H9 (cell line): Measurements from ENCODE around the gene CCDC60. TPM values are rescaled to one million over a fixed set of nuclear protein-coding genes. Genes with fewer than 3 reads are reported as not detected.

ENCODE experiments used
- DNase-seq: peaks from one replicate; pipeline ENCODE4 v3.0.0-alpha.2; 2017
- H2AFZ ChIP-seq: one replicate; pipeline ENCODE4 v1.6.1; 2013; ENCODE audit warnings: mild to moderate bottlenecking, low read length, control low read depth, moderate library complexity
- H2AK5ac ChIP-seq: 2 replicates; pipeline ENCODE4 v1.6.1; 2013; ENCODE audit warnings: low read length, control low read depth, mixed read lengths; ENCODE audit not compliant: insufficient read length
- H2BK120ac ChIP-seq: one replicate; pipeline ENCODE4 v1.6.1; 2013; ENCODE audit warnings: low read depth, mild to moderate bottlenecking, low read length, control low read depth, inconsistent platforms; ENCODE audit not compliant: poor library complexity, severe bottlenecking
- H2BK12ac ChIP-seq: 2 replicates; pipeline ENCODE4 v1.6.1; 2013; ENCODE audit warnings: low read length, control low read depth, mixed read lengths, low read depth; ENCODE audit not compliant: insufficient read length
- H2BK15ac ChIP-seq: 2 replicates; pipeline ENCODE4 v1.6.1; 2013; ENCODE audit warnings: low read depth, low read length, control low read depth
- H2BK20ac ChIP-seq: one replicate; pipeline ENCODE4 v1.6.1; 2013; ENCODE audit warnings: low read depth, mild to moderate bottlenecking, low read length, control low read depth, inconsistent platforms; ENCODE audit not compliant: poor library complexity, severe bottlenecking
- H2BK5ac ChIP-seq: 2 replicates; pipeline ENCODE4 v1.6.1; 2013; ENCODE audit warnings: low read length, control low read depth, mixed read lengths; ENCODE audit not compliant: insufficient read length
- H3K14ac ChIP-seq: 2 replicates; pipeline ENCODE4 v1.6.1; 2013; ENCODE audit warnings: low read length, control low read depth; ENCODE audit not compliant: insufficient read depth
- H3K18ac ChIP-seq: 2 replicates; pipeline ENCODE4 v1.6.1; 2013; ENCODE audit warnings: low read depth, mild to moderate bottlenecking, mixed read lengths, low read length, control low read depth; ENCODE audit not compliant: insufficient read length
- H3K23ac ChIP-seq: 2 replicates; pipeline ENCODE4 v1.6.1; 2013; ENCODE audit warnings: low read length, control low read depth, mixed read lengths, low read depth; ENCODE audit not compliant: insufficient read length
- H3K23me2 ChIP-seq: 2 replicates; pipeline ENCODE4 v1.6.1; 2013; ENCODE audit warnings: low read depth, mild to moderate bottlenecking, mixed read lengths, low read length, control low read depth; ENCODE audit not compliant: insufficient read length, poor library complexity, severe bottlenecking
- H3K27ac ChIP-seq: 2 replicates; pipeline ENCODE4 v1.5.1; 2013; ENCODE audit warnings: low read length, control low read depth, mixed read lengths, low read depth; ENCODE audit not compliant: insufficient read length
- H3K27me3 ChIP-seq: 2 replicates; pipeline ENCODE4 v1.6.1; 2013; ENCODE audit warnings: low read length, control low read depth, inconsistent platforms; ENCODE audit not compliant: insufficient read depth
- H3K4ac ChIP-seq: 2 replicates; pipeline ENCODE4 v1.6.1; 2013; ENCODE audit warnings: low read depth, mild to moderate bottlenecking, control low read depth, inconsistent platforms, low read length, moderate library complexity
- H3K4me1 ChIP-seq: 2 replicates; pipeline ENCODE4 v1.6.1; 2013; ENCODE audit warnings: low read length, control low read depth, inconsistent platforms; ENCODE audit not compliant: insufficient read depth
- H3K4me2 ChIP-seq: 2 replicates; pipeline ENCODE4 v1.6.1; 2013; ENCODE audit warnings: low read length, control low read depth, mixed read lengths; ENCODE audit not compliant: insufficient read length, insufficient read depth
- H3K56ac ChIP-seq: 2 replicates; pipeline ENCODE4 v1.6.1; 2013; ENCODE audit warnings: low read depth, mild to moderate bottlenecking, mixed read lengths, low read length, control low read depth; ENCODE audit not compliant: insufficient read length
- H3K79me1 ChIP-seq: 2 replicates; pipeline ENCODE4 v1.6.1; 2013; ENCODE audit warnings: low read depth, mild to moderate bottlenecking, moderate library complexity, low read length, control low read depth, inconsistent platforms; ENCODE audit not compliant: insufficient read depth, poor library complexity, severe bottlenecking
- H3K79me2 ChIP-seq: 2 replicates; pipeline ENCODE4 v1.6.1; 2013; ENCODE audit warnings: low read length, control low read depth, inconsistent platforms; ENCODE audit not compliant: insufficient read depth
- H3K9ac ChIP-seq: 2 replicates; pipeline ENCODE4 v1.6.1; 2013; ENCODE audit warnings: low read length, control low read depth, mixed read lengths; ENCODE audit not compliant: insufficient read length; ENCODE audit errors: extremely low read depth
- H3K9me3 ChIP-seq: one replicate; pipeline ENCODE4 v1.6.1; 2013; ENCODE audit warnings: low read depth, low read length, inconsistent platforms; ENCODE audit not compliant: control insufficient read depth
- H3T11ph ChIP-seq: one replicate; pipeline ENCODE4 v1.6.1; 2013; ENCODE audit warnings: mild to moderate bottlenecking, low read length, control low read depth, inconsistent platforms
- H4K20me1 ChIP-seq: one replicate; pipeline ENCODE4 v1.6.1; 2013; ENCODE audit not compliant: control insufficient read depth, insufficient read length, insufficient read depth
- H4K5ac ChIP-seq: 2 replicates; pipeline ENCODE4 v1.6.1; 2013; ENCODE audit warnings: low read depth, mild to moderate bottlenecking, mixed read lengths, low read length, control low read depth; ENCODE audit not compliant: insufficient read length
- H4K8ac ChIP-seq: replicated peaks from 2 replicates; pipeline ENCODE4 v1.6.1; 2013; ENCODE audit warnings: low read length, control low read depth, mixed read lengths, low read depth; ENCODE audit not compliant: insufficient read length
- H4K91ac ChIP-seq: 2 replicates; pipeline ENCODE4 v1.6.1; 2013; ENCODE audit warnings: low read depth, mild to moderate bottlenecking, moderate library complexity, mixed read lengths, low read length, control low read depth; ENCODE audit not compliant: insufficient read length
- H3K27ac Mint-ChIP-seq, 3 experiments: 2 replicates in 2 of 3; 3 replicates in 1 of 3; pipeline ENCODE4 v1.8.0; 2020 to 2021; ENCODE audit warnings: mixed read lengths in 3 of 3, mild to moderate bottlenecking in 1 of 3, moderate library complexity in 1 of 3
- H3K27me3 Mint-ChIP-seq: 2 replicates; pipeline ENCODE4 v1.8.0; 2021; ENCODE audit warnings: low read depth, mild to moderate bottlenecking, moderate library complexity, mixed read lengths
- H3K36me3 Mint-ChIP-seq, 3 experiments: 2 replicates in 2 of 3; 3 replicates in 1 of 3; pipeline ENCODE4 v1.8.0; 2020 to 2021; ENCODE audit warnings: low read depth in 3 of 3, mixed read lengths in 3 of 3; ENCODE audit not compliant: insufficient read depth in 1 of 3
- H3K4me1 Mint-ChIP-seq, 2 experiments: 2 replicates each; pipeline ENCODE4 v1.8.0; 2020; ENCODE audit warnings: mixed read lengths in 2 of 2
- H3K4me3 Mint-ChIP-seq, 2 experiments: 2 replicates in 1 of 2; 3 replicates in 1 of 2; pipeline ENCODE4 v1.8.0; 2020 to 2021; ENCODE audit warnings: mild to moderate bottlenecking in 2 of 2, mixed read lengths in 2 of 2, moderate library complexity in 1 of 2
- H3K9me3 Mint-ChIP-seq, 2 experiments: 2 replicates in 1 of 2; 3 replicates in 1 of 2; pipeline ENCODE4 v1.8.0; 2020; ENCODE audit warnings: mild to moderate bottlenecking in 2 of 2, mixed read lengths in 2 of 2, moderate library complexity in 1 of 2
- CTCF ChIP-seq: fragments of 200-600 bp; sonication (generic); conservative IDR thresholded peaks from 3 replicates; pipeline ENCODE4 v1.8.0; 2021; ENCODE audit warnings: antibody characterized with exemption, mild to moderate bottlenecking
- total RNA-seq: library from RNA; stranded (reverse); gene quantifications from 2 replicates; pipeline ENCODE4 v1.2.1, GENCODE V29; 2021

CCDC60 gene
- total RNA-seq, 1 experiment from 2014 or later = 0.44 TPM

GRCh38 chr12:119417440-119417839, 82.9 kb downstream of the CCDC60 start:
- Mint-ChIP-seq H3K27ac (no peak overlapping the region), H3K4me3 (no peak overlapping the region), H3K9me3 (peaks cover 0 to 4% of the 10 kb centered on the region in 2 experiments; a peak in 2 of 5 replicates), H3K36me3 (peaks cover 0 to 2% (median 0%) of the 10 kb centered on the region in 3 experiments; a peak in 1 of 7 replicates), H3K4me1 (peaks cover 6 to 7% of the 10 kb centered on the region in 2 experiments), H3K27me3 (peaks cover 24% of the 10 kb centered on the region)
- Histone ChIP-seq H3K4me1 (no peaks in the 10 kb centered on the region; the same call in 1 of the 2 replicates), H2BK5ac (no peak overlapping the region), H3K79me1 (no peaks in the 10 kb centered on the region), H3K14ac (no peak overlapping the region), H2BK12ac (no peak overlapping the region), H2BK120ac (no peak overlapping the region), H2AFZ (no peak overlapping the region), H3K9me3 (no peaks in the 10 kb centered on the region), H2AK5ac (no peak overlapping the region), H4K20me1 (no peaks in the 10 kb centered on the region), H3K4ac (no peak overlapping the region), H3K9ac (no peak overlapping the region), H2BK20ac (no peak overlapping the region), H2BK15ac (no peak overlapping the region), H3K18ac (no peak overlapping the region), H3K4me2 (no peak overlapping the region), H3K23ac (no peak overlapping the region), H3K27ac (no peak overlapping the region), H3K23me2 (no peaks in the 10 kb centered on the region), H3K56ac (no peak overlapping the region), H3K27me3 (no peaks in the 10 kb centered on the region), H4K5ac (no peak overlapping the region), H3T11ph (no peak overlapping the region), H4K8ac (no peak overlapping the region), H3K79me2 (no peaks in the 10 kb centered on the region), H4K91ac (no peak overlapping the region)
- TF ChIP-seq CTCF = no peak
- DNase-seq = no peak
